LNCaP clone FGC (cell line): ENCODE results near the gene DCST1.

Source experiments
- DNase-seq: peaks from one replicate; pipeline ENCODE4 v3.0.0-alpha.2; 2011; ENCODE audit warnings: low read depth
- H3K4me3 ChIP-seq: 2 replicates; pipeline ENCODE4 v1.5.1; 2011; ENCODE audit warnings: mild to moderate bottlenecking, low read depth, low read length, control low read depth
- TF ChIP-seq, protein P1 (sequence below): IDR thresholded peaks from 2 replicates; pipeline ENCODE4 v1.5.1; 2012; ENCODE audit warnings: mild to moderate bottlenecking; ENCODE audit not compliant: control insufficient read depth, insufficient read depth; ENCODE audit errors: extremely low read depth

Gene DCST1

DNA sequence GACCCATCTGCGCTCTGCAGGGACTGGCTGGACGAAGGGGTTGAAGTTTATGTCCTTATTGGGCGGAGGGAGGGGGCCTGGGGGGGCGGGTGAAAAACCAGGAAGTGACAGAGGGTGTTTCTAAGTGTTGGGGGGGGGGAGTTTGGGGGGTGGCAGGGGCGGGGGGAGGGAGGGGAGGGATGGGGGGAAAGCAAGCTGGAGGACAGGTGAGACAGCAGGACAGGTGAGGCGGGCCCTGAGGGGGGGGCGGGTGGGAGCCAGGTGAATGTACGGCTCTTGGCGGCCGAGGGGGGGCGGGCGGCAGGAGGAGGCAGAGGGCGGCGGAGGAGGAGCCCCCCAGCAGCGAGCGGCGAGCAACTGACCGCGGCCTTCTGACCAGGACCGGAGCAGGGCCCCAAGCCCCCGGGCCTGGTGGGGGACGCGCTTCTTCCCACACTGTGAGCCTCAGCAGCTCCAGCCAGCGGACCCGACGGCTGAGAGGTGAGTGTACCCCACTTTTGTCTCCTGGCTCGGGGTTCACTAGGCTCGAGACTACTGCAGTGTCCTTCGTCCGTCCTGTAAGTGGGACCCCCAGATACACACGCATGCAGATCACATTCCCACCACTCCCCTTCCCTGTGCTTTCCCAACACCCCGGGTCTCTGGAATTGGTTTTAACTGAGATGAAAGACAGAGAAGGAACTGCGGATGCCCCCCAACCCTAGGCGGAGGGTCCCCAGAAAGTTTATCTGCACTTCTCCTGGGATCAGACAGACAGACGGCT is 31.0 kb upstream of the DCST1 start, which contains the start of gene ZBTB7B:
Gene ZBTB7B (plus strand): TSS at position 339 of the 763 bp plus-strand sequence. CDS start 11,859 bp downstream, outside the sequence.
- TF ChIP-seq, protein P1, sequence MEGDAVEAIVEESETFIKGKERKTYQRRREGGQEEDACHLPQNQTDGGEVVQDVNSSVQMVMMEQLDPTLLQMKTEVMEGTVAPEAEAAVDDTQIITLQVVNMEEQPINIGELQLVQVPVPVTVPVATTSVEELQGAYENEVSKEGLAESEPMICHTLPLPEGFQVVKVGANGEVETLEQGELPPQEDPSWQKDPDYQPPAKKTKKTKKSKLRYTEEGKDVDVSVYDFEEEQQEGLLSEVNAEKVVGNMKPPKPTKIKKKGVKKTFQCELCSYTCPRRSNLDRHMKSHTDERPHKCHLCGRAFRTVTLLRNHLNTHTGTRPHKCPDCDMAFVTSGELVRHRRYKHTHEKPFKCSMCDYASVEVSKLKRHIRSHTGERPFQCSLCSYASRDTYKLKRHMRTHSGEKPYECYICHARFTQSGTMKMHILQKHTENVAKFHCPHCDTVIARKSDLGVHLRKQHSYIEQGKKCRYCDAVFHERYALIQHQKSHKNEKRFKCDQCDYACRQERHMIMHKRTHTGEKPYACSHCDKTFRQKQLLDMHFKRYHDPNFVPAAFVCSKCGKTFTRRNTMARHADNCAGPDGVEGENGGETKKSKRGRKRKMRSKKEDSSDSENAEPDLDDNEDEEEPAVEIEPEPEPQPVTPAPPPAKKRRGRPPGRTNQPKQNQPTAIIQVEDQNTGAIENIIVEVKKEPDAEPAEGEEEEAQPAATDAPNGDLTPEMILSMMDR: no peak
- H3K4me3 ChIP-seq: peak within 1 kb of the TSS; percentile 67
- DNase-seq: no peak

DNA sequence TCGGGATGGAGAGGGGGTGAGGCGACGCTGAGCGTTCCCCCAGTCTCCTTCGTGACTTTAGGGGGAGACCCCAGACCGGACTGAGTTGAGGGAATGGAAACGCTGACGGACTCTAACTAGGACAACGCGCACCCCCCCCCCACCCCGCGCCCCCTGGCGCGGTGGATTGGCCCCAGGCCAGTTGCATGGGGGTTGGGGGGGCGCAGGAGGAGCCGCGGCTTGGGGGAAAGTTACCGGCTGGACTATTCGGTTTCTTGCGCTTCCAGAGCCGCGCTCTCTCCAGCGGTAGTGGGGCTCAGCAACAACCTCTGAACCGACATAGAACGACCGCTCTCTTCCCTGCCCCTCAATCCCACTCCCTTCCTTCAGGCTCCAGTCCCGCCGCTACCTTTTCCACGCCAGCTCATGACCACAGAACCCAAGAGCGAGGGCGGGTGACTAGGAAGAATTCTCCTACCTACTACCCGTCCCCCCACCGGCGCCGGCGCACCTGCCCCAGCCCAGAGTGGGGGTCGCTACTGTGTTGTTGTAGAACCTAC is 30.3 kb upstream of the DCST1 start:
- no peak for DNase-seq
- peak overlapping the region; percentile 67 for H3K4me3 ChIP-seq
- TF ChIP-seq, protein P1: no peak

DNA sequence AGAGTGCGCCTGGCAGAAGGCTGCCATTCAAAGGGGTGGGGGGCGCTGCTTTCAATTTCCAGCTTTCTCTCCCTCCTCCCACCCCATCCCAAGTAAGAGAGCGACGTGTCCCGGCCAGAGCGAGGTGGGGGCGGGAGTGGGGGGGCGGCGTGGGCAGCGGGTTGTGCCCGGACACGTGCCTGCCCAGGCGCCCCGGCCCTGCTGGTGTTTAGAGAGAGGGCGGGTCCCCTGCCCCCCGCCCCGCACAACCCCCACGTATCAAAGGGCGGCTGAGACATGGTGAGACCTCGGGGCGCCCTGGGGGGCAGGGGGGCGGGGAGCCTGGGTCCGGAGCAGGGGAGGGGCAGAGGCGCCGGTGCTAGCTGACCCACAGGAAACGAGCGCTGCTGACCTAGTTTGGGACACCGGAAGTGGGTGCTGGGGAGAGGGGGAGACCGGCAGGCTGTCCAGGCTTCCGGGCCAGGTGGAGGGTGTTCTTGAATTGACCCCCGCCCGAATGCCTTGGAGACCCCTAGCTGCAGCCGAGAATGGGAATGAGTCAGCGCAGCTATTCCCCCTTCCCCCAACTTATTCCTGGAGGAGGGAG is 29.8 kb upstream of the DCST1 start:
- TF ChIP-seq, protein P1: no peak
- no peak for DNase-seq
- H3K4me3 ChIP-seq: peak overlapping the region; percentile 67

DNA sequence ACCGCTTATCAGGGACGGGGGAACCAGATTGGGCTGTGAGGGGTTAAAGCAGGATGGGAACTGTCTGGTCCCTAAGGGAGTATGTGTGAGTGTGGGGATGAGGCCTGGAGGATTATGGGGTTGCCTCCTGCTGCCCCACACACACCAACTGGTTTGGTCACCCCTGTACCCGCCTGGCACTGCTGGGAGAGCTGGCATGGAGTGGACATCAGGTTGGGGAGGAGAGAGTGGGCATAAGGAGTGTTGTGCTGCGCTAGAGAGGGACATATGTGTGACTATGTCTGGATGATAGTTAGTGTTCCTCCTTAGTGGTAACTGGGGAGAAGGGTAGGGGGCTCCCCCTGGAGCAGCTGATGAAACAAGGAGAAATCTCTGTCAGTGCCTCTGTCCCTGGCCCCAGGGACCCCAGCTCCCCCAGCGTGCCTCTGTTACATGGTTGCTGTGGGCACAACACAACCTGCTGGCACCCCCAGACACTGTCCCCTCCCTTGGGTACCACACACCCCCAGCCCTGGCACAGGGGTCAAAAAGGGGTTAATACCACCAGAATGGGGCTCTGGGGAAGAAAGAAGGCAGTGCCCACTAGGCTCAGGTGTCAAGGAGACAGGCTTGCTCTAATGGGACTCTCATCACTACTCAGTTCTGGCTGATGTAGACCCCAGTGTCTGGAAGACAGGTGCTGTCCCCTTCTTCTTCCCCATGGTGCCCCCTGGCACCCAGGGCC is 29.1 kb upstream of the DCST1 start:
- DNase-seq: no peak
- H3K4me3 ChIP-seq: peak overlapping the region; percentile 67
- TF ChIP-seq, protein P1: no peak

DNA sequence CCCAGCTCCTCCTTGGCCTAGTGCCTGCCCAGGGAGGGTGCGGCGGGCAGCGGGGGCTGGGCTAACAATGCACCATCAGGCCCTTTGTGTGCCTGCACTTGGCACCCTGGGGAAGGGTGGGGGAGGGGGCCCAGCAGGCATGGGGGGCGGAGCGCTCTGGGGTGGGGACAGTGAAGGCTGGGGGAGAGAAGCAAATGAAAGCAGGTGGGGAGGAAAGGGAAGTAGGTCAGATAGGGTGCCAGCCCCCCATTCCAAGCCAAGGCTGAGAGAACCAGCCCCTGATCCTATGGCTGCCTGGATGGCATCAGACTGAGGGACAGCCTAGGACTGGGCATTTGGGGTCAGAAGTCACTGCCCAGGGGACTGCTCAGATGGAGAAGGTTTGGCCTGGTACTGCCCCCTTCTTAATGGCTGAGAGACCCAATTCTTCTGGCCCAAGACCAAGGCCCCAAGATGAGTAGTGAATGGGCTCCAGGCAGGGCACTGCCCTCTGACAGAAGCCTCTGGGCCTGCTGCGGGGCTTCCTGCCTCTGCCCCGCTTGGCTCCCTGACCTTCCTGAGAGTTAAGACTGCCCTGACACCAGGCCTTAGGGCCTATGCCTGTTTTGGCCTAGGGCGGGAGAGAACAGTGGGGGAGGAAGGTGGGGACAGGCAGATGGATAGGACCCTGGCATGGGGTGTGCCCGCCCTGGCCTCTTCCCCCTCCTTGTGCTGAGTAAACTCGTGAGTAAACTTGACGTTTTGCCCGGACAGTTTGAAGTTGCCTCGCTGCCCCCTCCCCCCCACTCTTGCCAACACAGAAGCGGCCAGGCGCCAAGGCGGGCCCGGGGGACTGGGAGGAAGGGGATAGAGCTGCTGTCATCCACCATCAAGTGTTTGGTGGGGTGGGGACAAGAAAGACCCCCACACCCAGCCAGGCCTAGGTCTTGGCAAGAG is 28.3 kb upstream of the DCST1 start:
- DNase-seq: peak; percentile 93
- TF ChIP-seq, protein P1: no peak
- peak overlapping the region; percentile 67 for H3K4me3 ChIP-seq

DNA sequence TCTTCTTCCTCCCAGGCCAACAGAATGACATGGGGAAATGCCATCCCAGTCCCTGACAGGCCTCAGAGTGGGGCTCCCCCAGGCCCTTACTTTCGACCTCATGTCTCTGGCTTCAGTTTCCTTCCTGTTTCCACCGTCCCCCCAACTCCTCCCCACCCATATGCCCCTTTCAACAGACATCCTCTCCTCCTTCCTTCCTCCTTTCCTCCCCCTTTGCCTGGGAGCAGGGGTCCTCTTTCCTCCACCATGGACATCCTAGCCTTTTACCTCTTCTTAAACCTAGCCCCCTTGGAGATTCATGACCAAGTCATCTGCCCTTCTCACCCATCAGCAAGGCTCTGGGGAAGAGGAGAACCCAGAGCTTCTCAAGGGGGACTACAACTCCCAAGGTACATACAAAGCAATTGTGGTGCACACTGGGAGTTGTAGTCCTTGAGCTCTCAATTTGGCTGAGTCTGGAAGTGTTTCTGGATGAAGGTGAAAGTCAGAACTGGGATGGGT is 27.0 kb upstream of the DCST1 start:
- H3K4me3 ChIP-seq: peak overlapping the region; percentile 67
- TF ChIP-seq, protein P1: no peak
- DNase-seq: no peak
